Measurements from ENCODE around the gene FOXP1.

GRCh38 chr3:70959506-70960291 is 623.8 kb downstream of the FOXP1 start:
- TF ChIP-seq CTCF (IDR thresholded peaks at IDR 0.05) = no peak
- TF ChIP-seq POLR2A (IDR thresholded peaks at IDR 0.05) = no peak

All from uterus (tissue), 2 donors.